Hepatocyte (in vitro differentiated cells): ENCODE data around the gene PPP1R2C.

ENCODE experiments used
- EZH2 ChIP-seq: fragments of 200-600 bp; sonication (generic); IDR thresholded peaks from 2 replicates; pipeline ENCODE4 v1.6.1; 2016; ENCODE audit warnings: antibody characterized with exemption, mild to moderate bottlenecking, borderline replicate concordance
- EZH2phosphoT487 ChIP-seq: fragments of 200-600 bp; sonication (generic); IDR thresholded peaks from one replicate; pipeline ENCODE4 v1.6.1; 2018; ENCODE audit warnings: antibody characterized with exemption, mild to moderate bottlenecking, low read depth, moderate library complexity; ENCODE audit not compliant: unreplicated experiment, severe bottlenecking
- TF ChIP-seq, protein P1 (sequence below): fragments of 200-600 bp; sonication (generic); IDR thresholded peaks from 2 replicates; pipeline ENCODE4 v1.5.1; 2016; ENCODE audit warnings: antibody characterized with exemption, mild to moderate bottlenecking; ENCODE audit not compliant: poor library complexity

DNA sequence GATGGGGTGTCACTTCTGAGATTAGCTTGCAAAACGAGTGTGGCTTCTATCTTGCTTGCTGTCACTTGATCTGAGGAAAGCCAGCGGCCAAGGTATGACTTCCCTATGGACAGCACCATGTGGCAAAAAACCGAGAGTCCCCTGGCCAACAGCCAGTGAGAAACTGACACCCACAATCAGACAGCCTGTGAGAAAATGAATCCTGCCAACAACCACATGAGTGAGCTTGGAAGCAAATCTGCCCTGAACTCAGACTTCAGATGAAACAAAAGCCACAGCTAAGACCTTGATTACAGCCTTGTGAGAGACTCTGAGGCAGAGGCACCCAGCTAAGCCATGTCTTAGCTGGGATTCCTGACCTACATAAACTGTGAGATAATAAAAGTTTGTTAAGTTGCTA, 45.5 kb downstream of the PPP1R2C start:
- TF ChIP-seq, protein P1, sequence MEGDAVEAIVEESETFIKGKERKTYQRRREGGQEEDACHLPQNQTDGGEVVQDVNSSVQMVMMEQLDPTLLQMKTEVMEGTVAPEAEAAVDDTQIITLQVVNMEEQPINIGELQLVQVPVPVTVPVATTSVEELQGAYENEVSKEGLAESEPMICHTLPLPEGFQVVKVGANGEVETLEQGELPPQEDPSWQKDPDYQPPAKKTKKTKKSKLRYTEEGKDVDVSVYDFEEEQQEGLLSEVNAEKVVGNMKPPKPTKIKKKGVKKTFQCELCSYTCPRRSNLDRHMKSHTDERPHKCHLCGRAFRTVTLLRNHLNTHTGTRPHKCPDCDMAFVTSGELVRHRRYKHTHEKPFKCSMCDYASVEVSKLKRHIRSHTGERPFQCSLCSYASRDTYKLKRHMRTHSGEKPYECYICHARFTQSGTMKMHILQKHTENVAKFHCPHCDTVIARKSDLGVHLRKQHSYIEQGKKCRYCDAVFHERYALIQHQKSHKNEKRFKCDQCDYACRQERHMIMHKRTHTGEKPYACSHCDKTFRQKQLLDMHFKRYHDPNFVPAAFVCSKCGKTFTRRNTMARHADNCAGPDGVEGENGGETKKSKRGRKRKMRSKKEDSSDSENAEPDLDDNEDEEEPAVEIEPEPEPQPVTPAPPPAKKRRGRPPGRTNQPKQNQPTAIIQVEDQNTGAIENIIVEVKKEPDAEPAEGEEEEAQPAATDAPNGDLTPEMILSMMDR: no peak
- no peak for TF ChIP-seq EZH2
- no peak for TF ChIP-seq EZH2phosphoT487
